HepG2 (cell line): ENCODE measurements around the gene UBE3A. TPM values are rescaled to one million over a fixed set of nuclear protein-coding genes. Genes with fewer than 3 reads are reported as not detected.
A peak's percentile ranks its signal among the peaks of the same experiment; 100 is the strongest.

Source experiments
- ASH2L ChIP-seq: fragments of 300-600, 200-600 bp; sonication (generic); IDR thresholded peaks from 2 replicates; pipeline ENCODE4 v1.7.0; 2017; ENCODE audit warnings: low read depth, mild to moderate bottlenecking, moderate library complexity, mixed read lengths, low read length; ENCODE audit not compliant: insufficient read length
- HHEX ChIP-seq: IDR thresholded peaks from 2 replicates; pipeline ENCODE4 v1.6.1; 2016; ENCODE audit warnings: control low read depth
- MED8 ChIP-seq: sonication (generic); formaldehyde crosslinking; IDR thresholded peaks from 2 replicates; pipeline ENCODE4 v1.8.1; 2023; ENCODE audit warnings: mild to moderate bottlenecking, missing genetic modification reagents; ENCODE audit not compliant: insufficient replicate concordance
- ZFP37 ChIP-seq: sonication (generic); formaldehyde crosslinking; IDR thresholded peaks from 2 replicates; pipeline ENCODE4 v1.4.0; 2020; ENCODE audit warnings: missing genetic modification reagents, borderline replicate concordance
- ZFP82 ChIP-seq: sonication (generic); formaldehyde crosslinking; IDR thresholded peaks from 2 replicates; pipeline ENCODE4 v1.5.1; 2020; ENCODE audit warnings: mild to moderate bottlenecking, missing genetic modification reagents, borderline replicate concordance
- ZMAT3 ChIP-seq: sonication (generic); formaldehyde crosslinking; conservative IDR thresholded peaks from 2 replicates; pipeline ENCODE4 v1.7.0; 2021; ENCODE audit warnings: missing genetic modification reagents
- ZSCAN31 ChIP-seq: sonication (generic); formaldehyde crosslinking; IDR thresholded peaks from 2 replicates; pipeline ENCODE4 v1.5.0; 2020; ENCODE audit warnings: low read depth, mild to moderate bottlenecking, missing genetic modification reagents
- polyA plus RNA-seq, 8 experiments: library from polyadenylated mRNA; depleted of rRNA in 3 of 8; stranded (reverse) in 7 of 8; unstranded in 1 of 8; fragments of >200 nt; fragmentation: Illumina TruSeq in 4 of 8; extraction: Trizol in 4 of 8; gene quantifications; 2 replicates each; pipeline versions ENCODE4 v1.2.1 to v1.2.3, GENCODE V29; 2011 to 2016; ENCODE audit warnings: low read depth in 4 of 8, missing spikeins in 1 of 8, mixed read lengths in 1 of 8; ENCODE audit not compliant: insufficient read depth in 1 of 8
- total RNA-seq, 5 experiments: library from RNA; depleted of rRNA; stranded (reverse); fragments of >200 nt; fragmentation: Illumina TruSeq; extraction: Trizol; gene quantifications; 2 replicates each; pipeline ENCODE4 v1.2.3, GENCODE V29; 2016; ENCODE audit warnings: low read depth in 1 of 5
- TF ChIP-seq, protein P1 (sequence below): sonication (generic); formaldehyde crosslinking; IDR thresholded peaks from one replicate; pipeline ENCODE4 v1.5.1; 2020; ENCODE audit warnings: mild to moderate bottlenecking, missing genetic modification reagents; ENCODE audit errors: not compliant biosample characterization
- TF ChIP-seq, protein P2 (sequence below): sonication (generic); formaldehyde crosslinking; IDR thresholded peaks from 2 replicates; pipeline ENCODE4 v1.4.0; 2020; ENCODE audit warnings: missing genetic modification reagents
- TF ChIP-seq, protein P3 (sequence below): IDR thresholded peaks from 2 replicates; pipeline ENCODE4 v1.6.1; 2016; ENCODE audit warnings: low read depth, control low read depth

Gene UBE3A
- total and polyA plus RNA-seq, 2 of the 13 experiments (the other 11 are each of a cell fraction or from before 2014, with no cell fraction given), result 17.3 to 80.5 TPM

DNA sequence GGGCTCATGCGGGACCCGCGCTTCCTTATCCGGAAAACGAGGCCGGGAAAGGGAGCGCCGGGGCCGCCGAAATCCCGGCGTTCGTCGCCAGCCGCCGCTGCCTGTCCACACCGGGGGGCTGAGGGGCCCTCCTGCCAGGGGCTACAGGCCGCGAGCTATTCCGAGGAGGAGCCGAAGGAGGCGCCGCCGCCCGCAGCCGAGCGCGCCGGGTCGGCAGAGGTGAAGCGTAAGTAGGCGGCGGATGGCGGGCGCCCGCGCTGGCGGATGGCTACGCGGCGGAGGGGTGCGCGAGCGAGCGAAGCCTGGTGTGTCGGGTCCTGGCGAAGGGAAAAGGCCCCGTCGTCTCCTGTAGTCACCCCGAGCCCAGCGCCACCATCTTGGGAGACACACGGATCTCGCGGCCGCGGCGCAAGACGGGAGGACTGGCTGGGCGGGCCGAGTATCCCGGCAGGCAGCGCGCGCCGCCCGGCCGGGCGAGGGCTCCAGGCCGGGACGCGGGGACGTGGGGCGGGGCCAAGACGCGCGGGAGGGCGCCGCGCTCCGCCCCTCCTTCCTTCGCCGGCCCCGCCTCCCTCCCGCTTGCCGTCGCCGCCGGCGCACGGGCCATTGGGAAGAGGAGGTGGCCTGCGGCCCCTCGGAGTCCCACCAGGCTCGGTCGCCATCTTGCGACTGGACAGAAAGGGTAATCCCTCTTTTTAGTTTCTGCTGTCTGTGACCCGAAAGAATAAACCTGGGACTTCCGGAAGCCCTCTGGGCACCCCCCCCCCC lies at the start of gene UBE3A (continued):
- TF ChIP-seq, protein P1, sequence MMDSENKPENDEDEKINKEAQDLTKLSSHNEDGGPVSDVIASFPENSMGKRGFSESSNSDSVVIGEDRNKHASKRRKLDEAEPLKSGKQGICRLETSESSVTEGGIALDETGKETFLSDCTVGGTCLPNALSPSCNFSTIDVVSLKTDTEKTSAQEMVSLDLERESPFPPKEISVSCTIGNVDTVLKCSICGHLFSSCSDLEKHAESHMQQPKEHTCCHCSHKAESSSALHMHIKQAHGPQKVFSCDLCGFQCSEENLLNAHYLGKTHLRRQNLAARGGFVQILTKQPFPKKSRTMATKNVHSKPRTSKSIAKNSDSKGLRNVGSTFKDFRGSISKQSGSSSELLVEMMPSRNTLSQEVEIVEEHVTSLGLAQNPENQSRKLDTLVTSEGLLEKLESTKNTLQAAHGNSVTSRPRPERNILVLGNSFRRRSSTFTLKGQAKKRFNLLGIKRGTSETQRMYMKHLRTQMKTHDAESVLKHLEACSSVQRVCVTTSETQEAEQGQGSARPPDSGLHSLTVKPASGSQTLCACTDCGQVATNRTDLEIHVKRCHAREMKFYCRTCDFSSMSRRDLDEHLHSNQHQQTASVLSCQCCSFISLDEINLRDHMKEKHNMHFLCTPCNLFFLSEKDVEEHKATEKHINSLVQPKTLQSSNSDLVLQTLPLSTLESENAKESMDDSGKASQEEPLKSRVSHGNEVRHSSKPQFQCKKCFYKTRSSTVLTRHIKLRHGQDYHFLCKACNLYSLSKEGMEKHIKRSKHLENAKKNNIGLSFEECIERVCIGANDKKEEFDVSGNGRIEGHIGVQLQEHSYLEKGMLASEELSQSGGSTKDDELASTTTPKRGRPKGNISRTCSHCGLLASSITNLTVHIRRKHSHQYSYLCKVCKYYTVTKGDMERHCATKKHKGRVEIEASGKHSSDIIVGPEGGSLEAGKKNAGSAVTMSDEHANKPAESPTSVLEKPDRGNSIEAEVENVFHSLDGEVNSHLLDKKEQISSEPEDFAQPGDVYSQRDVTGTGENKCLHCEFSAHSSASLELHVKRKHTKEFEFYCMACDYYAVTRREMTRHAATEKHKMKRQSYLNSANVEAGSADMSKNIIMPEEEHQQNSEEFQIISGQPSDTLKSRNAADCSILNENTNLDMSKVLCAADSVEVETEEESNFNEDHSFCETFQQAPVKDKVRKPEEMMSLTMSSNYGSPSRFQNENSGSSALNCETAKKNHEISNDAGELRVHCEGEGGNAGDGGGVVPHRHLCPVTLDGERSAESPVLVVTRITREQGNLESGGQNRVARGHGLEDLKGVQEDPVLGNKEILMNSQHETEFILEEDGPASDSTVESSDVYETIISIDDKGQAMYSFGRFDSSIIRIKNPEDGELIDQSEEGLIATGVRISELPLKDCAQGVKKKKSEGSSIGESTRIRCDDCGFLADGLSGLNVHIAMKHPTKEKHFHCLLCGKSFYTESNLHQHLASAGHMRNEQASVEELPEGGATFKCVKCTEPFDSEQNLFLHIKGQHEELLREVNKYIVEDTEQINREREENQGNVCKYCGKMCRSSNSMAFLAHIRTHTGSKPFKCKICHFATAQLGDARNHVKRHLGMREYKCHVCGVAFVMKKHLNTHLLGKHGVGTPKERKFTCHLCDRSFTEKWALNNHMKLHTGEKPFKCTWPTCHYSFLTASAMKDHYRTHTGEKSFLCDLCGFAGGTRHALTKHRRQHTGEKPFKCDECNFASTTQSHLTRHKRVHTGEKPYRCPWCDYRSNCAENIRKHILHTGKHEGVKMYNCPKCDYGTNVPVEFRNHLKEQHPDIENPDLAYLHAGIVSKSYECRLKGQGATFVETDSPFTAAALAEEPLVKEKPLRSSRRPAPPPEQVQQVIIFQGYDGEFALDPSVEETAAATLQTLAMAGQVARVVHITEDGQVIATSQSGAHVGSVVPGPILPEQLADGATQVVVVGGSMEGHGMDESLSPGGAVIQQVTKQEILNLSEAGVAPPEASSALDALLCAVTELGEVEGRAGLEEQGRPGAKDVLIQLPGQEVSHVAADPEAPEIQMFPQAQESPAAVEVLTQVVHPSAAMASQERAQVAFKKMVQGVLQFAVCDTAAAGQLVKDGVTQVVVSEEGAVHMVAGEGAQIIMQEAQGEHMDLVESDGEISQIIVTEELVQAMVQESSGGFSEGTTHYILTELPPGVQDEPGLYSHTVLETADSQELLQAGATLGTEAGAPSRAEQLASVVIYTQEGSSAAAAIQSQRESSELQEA (CRISPR knock-in tag), result no peak
- peak; percentile 75 for TF ChIP-seq ZMAT3
- TF ChIP-seq, protein P2, sequence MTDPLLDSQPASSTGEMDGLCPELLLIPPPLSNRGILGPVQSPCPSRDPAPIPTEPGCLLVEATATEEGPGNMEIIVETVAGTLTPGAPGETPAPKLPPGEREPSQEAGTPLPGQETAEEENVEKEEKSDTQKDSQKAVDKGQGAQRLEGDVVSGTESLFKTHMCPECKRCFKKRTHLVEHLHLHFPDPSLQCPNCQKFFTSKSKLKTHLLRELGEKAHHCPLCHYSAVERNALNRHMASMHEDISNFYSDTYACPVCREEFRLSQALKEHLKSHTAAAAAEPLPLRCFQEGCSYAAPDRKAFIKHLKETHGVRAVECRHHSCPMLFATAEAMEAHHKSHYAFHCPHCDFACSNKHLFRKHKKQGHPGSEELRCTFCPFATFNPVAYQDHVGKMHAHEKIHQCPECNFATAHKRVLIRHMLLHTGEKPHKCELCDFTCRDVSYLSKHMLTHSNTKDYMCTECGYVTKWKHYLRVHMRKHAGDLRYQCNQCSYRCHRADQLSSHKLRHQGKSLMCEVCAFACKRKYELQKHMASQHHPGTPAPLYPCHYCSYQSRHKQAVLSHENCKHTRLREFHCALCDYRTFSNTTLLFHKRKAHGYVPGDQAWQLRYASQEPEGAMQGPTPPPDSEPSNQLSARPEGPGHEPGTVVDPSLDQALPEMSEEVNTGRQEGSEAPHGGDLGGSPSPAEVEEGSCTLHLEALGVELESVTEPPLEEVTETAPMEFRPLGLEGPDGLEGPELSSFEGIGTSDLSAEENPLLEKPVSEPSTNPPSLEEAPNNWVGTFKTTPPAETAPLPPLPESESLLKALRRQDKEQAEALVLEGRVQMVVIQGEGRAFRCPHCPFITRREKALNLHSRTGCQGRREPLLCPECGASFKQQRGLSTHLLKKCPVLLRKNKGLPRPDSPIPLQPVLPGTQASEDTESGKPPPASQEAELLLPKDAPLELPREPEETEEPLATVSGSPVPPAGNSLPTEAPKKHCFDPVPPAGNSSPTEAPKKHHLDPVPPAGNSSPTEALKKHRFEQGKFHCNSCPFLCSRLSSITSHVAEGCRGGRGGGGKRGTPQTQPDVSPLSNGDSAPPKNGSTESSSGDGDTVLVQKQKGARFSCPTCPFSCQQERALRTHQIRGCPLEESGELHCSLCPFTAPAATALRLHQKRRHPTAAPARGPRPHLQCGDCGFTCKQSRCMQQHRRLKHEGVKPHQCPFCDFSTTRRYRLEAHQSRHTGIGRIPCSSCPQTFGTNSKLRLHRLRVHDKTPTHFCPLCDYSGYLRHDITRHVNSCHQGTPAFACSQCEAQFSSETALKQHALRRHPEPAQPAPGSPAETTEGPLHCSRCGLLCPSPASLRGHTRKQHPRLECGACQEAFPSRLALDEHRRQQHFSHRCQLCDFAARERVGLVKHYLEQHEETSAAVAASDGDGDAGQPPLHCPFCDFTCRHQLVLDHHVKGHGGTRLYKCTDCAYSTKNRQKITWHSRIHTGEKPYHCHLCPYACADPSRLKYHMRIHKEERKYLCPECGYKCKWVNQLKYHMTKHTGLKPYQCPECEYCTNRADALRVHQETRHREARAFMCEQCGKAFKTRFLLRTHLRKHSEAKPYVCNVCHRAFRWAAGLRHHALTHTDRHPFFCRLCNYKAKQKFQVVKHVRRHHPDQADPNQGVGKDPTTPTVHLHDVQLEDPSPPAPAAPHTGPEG (CRISPR knock-in tag), result no peak
- no peak for TF ChIP-seq HHEX (CRISPR knock-in tag)
- TF ChIP-seq, protein P3, sequence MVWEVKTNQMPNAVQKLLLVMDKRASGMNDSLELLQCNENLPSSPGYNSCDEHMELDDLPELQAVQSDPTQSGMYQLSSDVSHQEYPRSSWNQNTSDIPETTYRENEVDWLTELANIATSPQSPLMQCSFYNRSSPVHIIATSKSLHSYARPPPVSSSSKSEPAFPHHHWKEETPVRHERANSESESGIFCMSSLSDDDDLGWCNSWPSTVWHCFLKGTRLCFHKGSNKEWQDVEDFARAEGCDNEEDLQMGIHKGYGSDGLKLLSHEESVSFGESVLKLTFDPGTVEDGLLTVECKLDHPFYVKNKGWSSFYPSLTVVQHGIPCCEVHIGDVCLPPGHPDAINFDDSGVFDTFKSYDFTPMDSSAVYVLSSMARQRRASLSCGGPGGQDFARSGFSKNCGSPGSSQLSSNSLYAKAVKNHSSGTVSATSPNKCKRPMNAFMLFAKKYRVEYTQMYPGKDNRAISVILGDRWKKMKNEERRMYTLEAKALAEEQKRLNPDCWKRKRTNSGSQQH, result no peak
- TF ChIP-seq ZFP82 (CRISPR knock-in tag), result no peak
- TF ChIP-seq ZSCAN31, result peak; percentile 60; the same call in 1 of the 2 replicates
- TF ChIP-seq MED8 (CRISPR knock-in tag), result peak; percentile 53
- peak; percentile 51 for TF ChIP-seq ASH2L
- no peak for TF ChIP-seq ZFP37 (CRISPR knock-in tag)
